D721Med (cell line): ENCODE measurements around the gene MSL1.

Source experiments
- DNase-seq: peaks from one replicate; pipeline ENCODE4 v3.0.0; 2011; ENCODE audit warnings: low spot score; ENCODE audit not compliant: insufficient read length
- FAIRE-seq: peaks from 2 replicates; lab custom pipeline; 2011; peaks lifted over from hg19 to GRCh38; lab: Jason Lieb, UNC
- CTCF ChIP-seq: IDR thresholded peaks from 2 replicates; pipeline ENCODE4 v1.5.1; 2012; ENCODE audit warnings: mild to moderate bottlenecking, control low read depth; ENCODE audit not compliant: insufficient read depth; ENCODE audit errors: missing control alignments

MSL1 gene

GRCh38 chr17:40108970-40109824 is 12.6 kb upstream of the MSL1 start:
- DNase-seq: no peak

GRCh38 chr17:40110026-40110845 is 11.5 kb upstream of the MSL1 start:
- no peak for FAIRE-seq
- no peak for DNase-seq
- TF ChIP-seq CTCF: no peak

More at GRCh38 chr17:40108970-40109824, 12.6 kb upstream of the MSL1 start:
- FAIRE-seq: no peak
- no peak for TF ChIP-seq CTCF

- FAIRE-seq: no peak
- DNase-seq: peak; percentile 71
- TF ChIP-seq CTCF: peak; percentile 97
Observed at GRCh38 chr17:40111221-40112128, 10.3 kb upstream of the MSL1 start.

GRCh38 chr17:40112191-40112711 is 9.5 kb upstream of the MSL1 start:
- TF ChIP-seq CTCF: no peak
- no peak for FAIRE-seq
- DNase-seq: no peak

DNA sequence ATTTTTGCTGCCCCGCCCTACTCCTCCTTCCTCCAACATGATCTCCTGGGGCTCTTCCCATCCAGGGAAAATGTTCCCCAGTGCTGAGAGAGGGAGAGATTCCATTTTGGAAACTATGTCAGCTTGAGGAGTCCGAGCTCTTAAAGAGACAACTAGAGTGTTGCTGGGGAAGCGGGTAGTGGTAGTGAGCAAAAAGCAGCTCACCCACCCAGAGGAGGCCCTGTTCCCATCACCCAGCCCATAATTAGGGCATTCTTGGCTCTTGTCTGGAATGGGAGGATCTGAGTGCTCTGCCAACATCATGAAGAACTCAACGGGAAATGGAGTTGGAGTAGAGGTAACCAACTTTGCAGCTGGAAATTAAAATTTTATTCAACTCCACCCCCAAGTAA is 9.1 kb upstream of the MSL1 start:
- no peak for TF ChIP-seq CTCF
- FAIRE-seq (no peak), DNase-seq (no peak)

- peak; percentile 94 for DNase-seq
- FAIRE-seq: no peak
- TF ChIP-seq CTCF: peak; percentile 99
Observed at GRCh38 chr17:40113110-40113906, 8.5 kb upstream of the MSL1 start.
